Esophagus squamous epithelium (tissue), 5 donors: Measurements from ENCODE around the gene TES. TPM values are rescaled to one million over a fixed set of nuclear protein-coding genes. Genes with fewer than 3 reads are reported as not detected.
A peak's percentile ranks its signal among the peaks of the same experiment; 100 is the strongest.

Experiments used
- DNase-seq: peaks from one replicate; lab custom pipeline; 2025; lab: John Stamatoyannopoulos, UW
- H3K27ac ChIP-seq, 4 donors: fragments of 200-600 bp; sonication (generic); one replicate each; pipeline ENCODE4 v1.5.1; 2016 to 2019; ENCODE audit warnings: mild to moderate bottlenecking in 1 of 4
- H3K27me3 ChIP-seq, 4 donors: fragments of 200-600 bp; sonication (generic); 1 replicate in 3 of 4; 2 replicates in 1 of 4; pipeline versions ENCODE4 v1.5.1 to v1.6.0; 2017 to 2021; ENCODE audit warnings: antibody characterized with exemption in 1 of 4
- H3K36me3 ChIP-seq, 3 donors: fragments of 200-600 bp; sonication (generic); one replicate each; pipeline ENCODE4 v1.5.1; 2016 to 2019
- H3K4me1 ChIP-seq, 3 donors: fragments of 200-600 bp; sonication (generic); one replicate each; pipeline ENCODE4 v1.5.1; 2017 to 2019
- H3K4me3 ChIP-seq, 4 donors: fragments of 200-600 bp; sonication (generic); 1 replicate in 3 of 4; 2 replicates in 1 of 4; pipeline ENCODE4 v1.5.1; 2016 to 2019; ENCODE audit warnings: mild to moderate bottlenecking in 2 of 4, moderate library complexity in 1 of 4
- H3K9me3 ChIP-seq, 3 donors: fragments of 200-600 bp; sonication (generic); one replicate each; pipeline ENCODE4 v1.5.1; 2016 to 2019
- POLR2A ChIP-seq, 4 donors: fragments of 450-650 bp; IDR thresholded peaks; one replicate each; pipeline ENCODE4 v1.6.1; 2017; ENCODE audit warnings: antibody characterized with exemption in 4 of 4, mild to moderate bottlenecking in 4 of 4, moderate library complexity in 3 of 4
- WGBS, 2 donors: methylation state at CpG; one replicate each; pipeline ENCODE4 v1.1.5; 2018; 5-methylcytosine and 5-hydroxymethylcytosine counted together
- intact Hi-C: fragments of 100-400 bp; cut with DNase I; formaldehyde crosslinking; loops from one replicate; pipeline ENCODE4 v1.15.0; 2022
- total RNA-seq, 4 donors: library from RNA; depleted of rRNA; stranded (reverse); fragments of >200 nt; gene quantifications; one replicate each; pipeline ENCODE4 v1.1.0, GENCODE V29; 2016
- TF ChIP-seq, protein P1 (sequence below), 6 experiments: fragments of 450-650 bp in 4 of 6; fragments of 200-600 bp in 2 of 6; sonication (generic) in 2 of 6; IDR thresholded peaks; one replicate each; pipeline ENCODE4 v1.5.1; 2016 to 2019; ENCODE audit warnings: antibody characterized with exemption in 6 of 6, mild to moderate bottlenecking in 4 of 6, moderate library complexity in 4 of 6
- donor health status: DM: yes; HTN: yes; CAD: no.

The TES gene, protein sequence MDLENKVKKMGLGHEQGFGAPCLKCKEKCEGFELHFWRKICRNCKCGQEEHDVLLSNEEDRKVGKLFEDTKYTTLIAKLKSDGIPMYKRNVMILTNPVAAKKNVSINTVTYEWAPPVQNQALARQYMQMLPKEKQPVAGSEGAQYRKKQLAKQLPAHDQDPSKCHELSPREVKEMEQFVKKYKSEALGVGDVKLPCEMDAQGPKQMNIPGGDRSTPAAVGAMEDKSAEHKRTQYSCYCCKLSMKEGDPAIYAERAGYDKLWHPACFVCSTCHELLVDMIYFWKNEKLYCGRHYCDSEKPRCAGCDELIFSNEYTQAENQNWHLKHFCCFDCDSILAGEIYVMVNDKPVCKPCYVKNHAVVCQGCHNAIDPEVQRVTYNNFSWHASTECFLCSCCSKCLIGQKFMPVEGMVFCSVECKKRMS
- 100 to 1,000 TPM in 1 of 4 donors, 10 to 100 TPM in 3; 34.8 to 155 (median 67.0) TPM for total RNA-seq

DNA sequence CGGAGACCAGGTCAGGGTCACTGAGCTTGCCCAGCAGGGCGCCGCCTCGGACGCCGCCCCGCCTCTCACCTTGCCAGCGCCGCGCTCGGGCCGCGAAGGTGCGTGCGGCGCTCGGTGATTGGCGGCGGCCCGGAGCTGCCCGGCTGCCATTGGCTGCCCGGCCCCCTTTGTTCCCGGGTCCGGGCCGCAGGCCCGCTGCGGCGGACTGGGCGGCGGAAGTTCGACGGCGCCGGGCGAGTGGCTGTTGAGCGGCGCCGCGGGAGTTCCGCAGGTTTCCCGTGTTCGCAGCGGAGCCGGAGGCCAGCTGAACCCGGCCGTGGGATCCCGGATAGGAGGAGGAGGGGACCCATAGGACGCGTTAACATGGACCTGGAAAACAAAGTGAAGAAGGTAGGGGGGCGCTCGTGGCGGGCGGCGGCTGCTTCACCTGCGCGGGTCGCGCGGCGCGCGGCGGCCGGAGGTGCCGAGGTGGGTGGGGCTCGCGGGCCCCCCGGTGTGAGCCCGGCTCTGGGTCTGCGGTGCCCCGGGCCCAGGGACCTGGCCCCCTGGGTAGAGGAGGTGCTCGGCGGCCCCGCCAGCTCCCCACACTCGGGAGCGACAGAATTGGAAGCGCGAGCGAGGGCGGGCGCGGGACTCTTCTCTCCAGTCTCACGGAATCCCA, at the start of gene TES:
Gene TES (plus strand): TSS at position 195 of the 661 bp plus-strand sequence. CDS start 169 bp downstream, at position 364.
- no peak for DNase-seq
- intact Hi-C loops: no loop called here

DNA sequence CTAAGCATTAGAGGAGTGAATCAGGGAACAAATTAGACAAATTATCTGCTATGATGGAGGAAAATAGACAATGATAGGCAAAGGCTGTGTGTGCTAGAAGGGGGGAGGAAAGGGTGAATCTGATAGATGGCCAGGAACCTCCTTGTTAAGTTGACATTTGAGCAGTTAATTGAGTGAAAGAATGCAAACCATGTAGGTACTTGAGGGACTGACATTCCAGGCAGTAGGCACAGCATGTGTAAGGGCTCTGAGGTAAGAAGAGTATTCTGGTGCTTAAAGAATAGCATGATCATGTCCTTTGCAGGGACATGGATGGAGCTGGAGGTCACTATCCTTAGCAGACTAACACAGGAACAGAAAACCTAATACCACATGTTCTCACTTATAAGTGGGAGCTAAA, 48.6 kb upstream of the TES start:
- H3K4me3 ChIP-seq: no peak overlapping the region
- H3K27ac ChIP-seq: no peak overlapping the region
- no peak for DNase-seq
- H3K27me3 ChIP-seq: no peaks in the 10 kb centered on the region
- intact Hi-C loops: no loop called here
- H3K36me3 ChIP-seq: no peaks in the 10 kb centered on the region
- no peaks in the 10 kb centered on the region for H3K4me1 ChIP-seq
- H3K9me3 ChIP-seq: no peaks in the 10 kb centered on the region
- TF ChIP-seq POLR2A (IDR thresholded peaks at IDR 0.05): no peak
- TF ChIP-seq, protein P1, sequence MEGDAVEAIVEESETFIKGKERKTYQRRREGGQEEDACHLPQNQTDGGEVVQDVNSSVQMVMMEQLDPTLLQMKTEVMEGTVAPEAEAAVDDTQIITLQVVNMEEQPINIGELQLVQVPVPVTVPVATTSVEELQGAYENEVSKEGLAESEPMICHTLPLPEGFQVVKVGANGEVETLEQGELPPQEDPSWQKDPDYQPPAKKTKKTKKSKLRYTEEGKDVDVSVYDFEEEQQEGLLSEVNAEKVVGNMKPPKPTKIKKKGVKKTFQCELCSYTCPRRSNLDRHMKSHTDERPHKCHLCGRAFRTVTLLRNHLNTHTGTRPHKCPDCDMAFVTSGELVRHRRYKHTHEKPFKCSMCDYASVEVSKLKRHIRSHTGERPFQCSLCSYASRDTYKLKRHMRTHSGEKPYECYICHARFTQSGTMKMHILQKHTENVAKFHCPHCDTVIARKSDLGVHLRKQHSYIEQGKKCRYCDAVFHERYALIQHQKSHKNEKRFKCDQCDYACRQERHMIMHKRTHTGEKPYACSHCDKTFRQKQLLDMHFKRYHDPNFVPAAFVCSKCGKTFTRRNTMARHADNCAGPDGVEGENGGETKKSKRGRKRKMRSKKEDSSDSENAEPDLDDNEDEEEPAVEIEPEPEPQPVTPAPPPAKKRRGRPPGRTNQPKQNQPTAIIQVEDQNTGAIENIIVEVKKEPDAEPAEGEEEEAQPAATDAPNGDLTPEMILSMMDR (IDR thresholded peaks at IDR 0.05): no peak

More for the DNA sequence above, at the start of gene TES:
- Histone ChIP-seq H3K4me1 (peaks cover 0 to 44% (median 10%) of the 10 kb centered on the region in 3 donors), H3K27me3 (no peaks in the 10 kb centered on the region), H3K27ac (peak within 1 kb of the TSS; percentile 97 to 99 (median 98)), H3K36me3 (no peaks in the 10 kb centered on the region), H3K9me3 (no peaks in the 10 kb centered on the region), H3K4me3 (peak within 1 kb of the TSS; percentile 74 to 88 (median 81))
- WGBS, 2 donors: 0 to 1% methylated on average over 14 to 17 of the region's 83 CpGs
- TF ChIP-seq POLR2A (IDR thresholded peaks at IDR 0.05): peak in 3 of 4 donors; percentile 71 to 92 (median 92)
- TF ChIP-seq, protein P1 (IDR thresholded peaks at IDR 0.05): peak in 1 of 6 experiments; percentile 21

DNA sequence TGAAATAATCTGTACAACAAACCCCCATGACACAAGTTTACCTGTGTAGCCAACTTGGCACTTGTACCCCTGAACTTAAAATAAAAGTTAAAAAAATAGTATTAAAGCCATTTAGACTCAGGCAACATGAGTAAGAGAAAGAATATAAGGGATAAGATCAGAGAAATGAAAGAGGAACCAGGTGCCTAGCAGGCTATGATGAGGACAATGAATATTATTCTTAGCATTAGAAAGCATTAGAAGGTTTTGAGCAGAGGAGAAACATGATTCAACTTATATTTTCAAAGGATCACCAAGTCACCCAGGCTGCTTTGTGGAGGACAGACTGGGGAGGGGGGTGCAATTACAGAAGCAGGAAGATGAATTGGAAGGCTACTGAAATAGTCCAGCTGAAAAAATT, 48.1 kb upstream of the TES start:
- intact Hi-C loops: no loop called here
- TF ChIP-seq, protein P1 (IDR thresholded peaks at IDR 0.05): no peak
- TF ChIP-seq POLR2A (IDR thresholded peaks at IDR 0.05): no peak
- no peak for DNase-seq
- Histone ChIP-seq H3K9me3 (no peaks in the 10 kb centered on the region), H3K4me3 (no peak overlapping the region), H3K27ac (no peak overlapping the region), H3K36me3 (no peaks in the 10 kb centered on the region), H3K27me3 (no peaks in the 10 kb centered on the region), H3K4me1 (no peaks in the 10 kb centered on the region)

DNA sequence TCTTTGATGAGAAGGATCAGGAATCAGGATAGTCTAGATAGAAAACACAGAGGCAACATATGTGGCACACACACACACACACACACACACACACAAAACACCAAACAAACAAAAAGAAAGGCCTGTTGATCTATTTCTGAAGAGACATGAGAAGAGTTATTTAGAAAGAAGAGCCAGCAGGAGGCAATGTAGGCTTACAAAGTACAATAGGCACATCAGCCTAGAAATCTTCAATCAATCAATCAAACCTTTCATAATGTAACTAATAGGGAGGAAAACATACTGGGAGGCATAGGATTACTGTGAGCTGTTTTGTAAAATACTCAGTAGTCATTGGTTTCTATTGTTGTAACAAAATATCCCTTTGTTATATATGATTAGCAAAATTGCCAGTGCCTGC, 47.3 kb upstream of the TES start:
- Histone ChIP-seq H3K27ac (no peak overlapping the region), H3K9me3 (no peaks in the 10 kb centered on the region), H3K36me3 (no peaks in the 10 kb centered on the region), H3K4me1 (no peaks in the 10 kb centered on the region), H3K4me3 (no peak overlapping the region), H3K27me3 (no peaks in the 10 kb centered on the region)
- no peak for DNase-seq
- intact Hi-C loops: no loop called here
- TF ChIP-seq, protein P1 (IDR thresholded peaks at IDR 0.05): no peak
- no peak for TF ChIP-seq POLR2A (IDR thresholded peaks at IDR 0.05)
